ENCODE measurements around the gene UBE2F.

UBE2F gene

GRCh38 chr2:238082827-238083226, 116.0 kb downstream of the UBE2F start:
- H3K4me1 Mint-ChIP-seq: peaks cover 10% of the 10 kb centered on the region
- ATAC-seq (replicated peaks; ENCODE audit: extremely low read depth, poor library complexity, severe bottlenecking) (no peak), DNase-seq (ENCODE audit: low spot score in 2 of 2) (no peak)
- no peaks in the 10 kb centered on the region for H3K27me3 Mint-ChIP-seq
- H3K9me3 Mint-ChIP-seq: no peaks in the 10 kb centered on the region
- H3K27ac Mint-ChIP-seq (ENCODE audit: low read depth): no peak overlapping the region
- peaks cover 10% of the 10 kb centered on the region for H3K36me3 Mint-ChIP-seq (ENCODE audit: insufficient read depth)
- no peak overlapping the region for H3K4me3 Mint-ChIP-seq

- Mint-ChIP-seq H3K36me3 (ENCODE audit: insufficient read depth) (peaks cover 12% of the 10 kb centered on the region), H3K27ac (ENCODE audit: low read depth) (no peak overlapping the region), H3K4me1 (peaks cover 10% of the 10 kb centered on the region), H3K27me3 (no peaks in the 10 kb centered on the region), H3K4me3 (no peak overlapping the region), H3K9me3 (no peaks in the 10 kb centered on the region)
- ATAC-seq (replicated peaks; ENCODE audit: extremely low read depth, poor library complexity, severe bottlenecking) (no peak), DNase-seq (ENCODE audit: low spot score in 2 of 2) (no peak)
Measured at GRCh38 chr2:238083919-238084318, 117.1 kb downstream of the UBE2F start.

- Mint-ChIP-seq H3K27me3 (no peaks in the 10 kb centered on the region), H3K9me3 (no peaks in the 10 kb centered on the region), H3K4me3 (no peak overlapping the region), H3K27ac (ENCODE audit: low read depth) (no peak overlapping the region), H3K4me1 (peaks cover 8% of the 10 kb centered on the region), H3K36me3 (ENCODE audit: insufficient read depth) (peaks cover 12% of the 10 kb centered on the region)
- ATAC-seq (replicated peaks; ENCODE audit: extremely low read depth, poor library complexity, severe bottlenecking) (no peak), DNase-seq (ENCODE audit: low spot score in 2 of 2) (no peak)
Measured at GRCh38 chr2:238084761-238085160, 117.9 kb downstream of the UBE2F start.

DNA sequence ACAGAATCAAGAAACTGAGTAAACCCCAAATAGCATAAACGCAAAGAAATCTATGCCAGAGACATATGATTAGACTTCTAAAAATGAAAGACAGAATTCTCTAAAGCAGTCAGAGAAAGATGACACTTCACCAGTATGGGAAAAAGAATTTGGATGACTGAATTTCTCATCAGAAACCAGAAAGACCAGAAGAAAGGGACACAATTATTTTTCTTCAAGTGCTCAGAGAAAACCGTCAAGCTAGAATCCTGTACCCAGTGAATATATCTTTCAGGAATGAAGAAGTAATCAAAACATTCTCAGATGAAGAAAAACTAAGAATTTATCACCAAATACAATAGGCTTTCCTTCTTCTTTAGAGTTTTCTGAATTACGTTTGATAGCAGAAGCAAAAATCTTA, 119.1 kb downstream of the UBE2F start:
- no peak overlapping the region for H3K27ac Mint-ChIP-seq (ENCODE audit: low read depth)
- H3K27me3 Mint-ChIP-seq: no peaks in the 10 kb centered on the region
- ATAC-seq (replicated peaks; ENCODE audit: extremely low read depth, poor library complexity, severe bottlenecking): no peak
- no peaks in the 10 kb centered on the region for H3K9me3 Mint-ChIP-seq
- peaks cover 5% of the 10 kb centered on the region for H3K4me1 Mint-ChIP-seq
- H3K4me3 Mint-ChIP-seq: no peak overlapping the region
- DNase-seq (ENCODE audit: low spot score in 2 of 2): no peak
- H3K36me3 Mint-ChIP-seq (ENCODE audit: insufficient read depth): peaks cover 11% of the 10 kb centered on the region

GRCh38 chr2:238087211-238087610, 120.4 kb downstream of the UBE2F start:
- no peaks in the 10 kb centered on the region for H3K9me3 Mint-ChIP-seq
- DNase-seq (ENCODE audit: low spot score in 2 of 2) (no peak), ATAC-seq (replicated peaks; ENCODE audit: extremely low read depth, poor library complexity, severe bottlenecking) (no peak)
- no peak overlapping the region for H3K4me3 Mint-ChIP-seq
- H3K36me3 Mint-ChIP-seq (ENCODE audit: insufficient read depth): peaks cover 9% of the 10 kb centered on the region
- H3K27ac Mint-ChIP-seq (ENCODE audit: low read depth): no peak overlapping the region
- peaks cover 5% of the 10 kb centered on the region for H3K4me1 Mint-ChIP-seq
- H3K27me3 Mint-ChIP-seq: no peaks in the 10 kb centered on the region

- H3K9me3 Mint-ChIP-seq: no peaks in the 10 kb centered on the region
- H3K4me1 Mint-ChIP-seq: peaks cover 5% of the 10 kb centered on the region
- no peaks in the 10 kb centered on the region for H3K27me3 Mint-ChIP-seq
- no peak overlapping the region for H3K27ac Mint-ChIP-seq (ENCODE audit: low read depth)
- H3K36me3 Mint-ChIP-seq (ENCODE audit: insufficient read depth): peaks cover 6% of the 10 kb centered on the region
- H3K4me3 Mint-ChIP-seq: no peak overlapping the region
- DNase-seq (ENCODE audit: low spot score in 2 of 2) (no peak), ATAC-seq (replicated peaks; ENCODE audit: extremely low read depth, poor library complexity, severe bottlenecking) (no peak)
Measured at GRCh38 chr2:238090887-238091286, 124.1 kb downstream of the UBE2F start.

- ATAC-seq (replicated peaks; ENCODE audit: extremely low read depth, poor library complexity, severe bottlenecking): no peak
- H3K27ac Mint-ChIP-seq (ENCODE audit: low read depth): no peak overlapping the region
- H3K4me3 Mint-ChIP-seq: no peak overlapping the region
- DNase-seq (ENCODE audit: low spot score in 2 of 2): no peak
- no peaks in the 10 kb centered on the region for H3K9me3 Mint-ChIP-seq
- peaks cover 5% of the 10 kb centered on the region for H3K4me1 Mint-ChIP-seq
- H3K27me3 Mint-ChIP-seq: no peaks in the 10 kb centered on the region
- H3K36me3 Mint-ChIP-seq (ENCODE audit: insufficient read depth): peaks cover 6% of the 10 kb centered on the region
Measured at GRCh38 chr2:238091436-238092060, 124.7 kb downstream of the UBE2F start.
